Measurements from ENCODE around the gene VDR.

Gene VDR

GRCh38 chr12:47941475-47941780 is 36.6 kb upstream of the VDR start:
- H3K4me3 ChIP-seq (ENCODE audit: low read depth, low read length): no peak overlapping the region
- no peak for DNase-seq (ENCODE audit: low read depth)
- TF ChIP-seq, protein P1, sequence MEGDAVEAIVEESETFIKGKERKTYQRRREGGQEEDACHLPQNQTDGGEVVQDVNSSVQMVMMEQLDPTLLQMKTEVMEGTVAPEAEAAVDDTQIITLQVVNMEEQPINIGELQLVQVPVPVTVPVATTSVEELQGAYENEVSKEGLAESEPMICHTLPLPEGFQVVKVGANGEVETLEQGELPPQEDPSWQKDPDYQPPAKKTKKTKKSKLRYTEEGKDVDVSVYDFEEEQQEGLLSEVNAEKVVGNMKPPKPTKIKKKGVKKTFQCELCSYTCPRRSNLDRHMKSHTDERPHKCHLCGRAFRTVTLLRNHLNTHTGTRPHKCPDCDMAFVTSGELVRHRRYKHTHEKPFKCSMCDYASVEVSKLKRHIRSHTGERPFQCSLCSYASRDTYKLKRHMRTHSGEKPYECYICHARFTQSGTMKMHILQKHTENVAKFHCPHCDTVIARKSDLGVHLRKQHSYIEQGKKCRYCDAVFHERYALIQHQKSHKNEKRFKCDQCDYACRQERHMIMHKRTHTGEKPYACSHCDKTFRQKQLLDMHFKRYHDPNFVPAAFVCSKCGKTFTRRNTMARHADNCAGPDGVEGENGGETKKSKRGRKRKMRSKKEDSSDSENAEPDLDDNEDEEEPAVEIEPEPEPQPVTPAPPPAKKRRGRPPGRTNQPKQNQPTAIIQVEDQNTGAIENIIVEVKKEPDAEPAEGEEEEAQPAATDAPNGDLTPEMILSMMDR (IDR thresholded peaks at IDR 0.05; ENCODE audit: insufficient read depth, low read depth, low read length, missing control alignments): no peak

- no peak overlapping the region for H3K4me3 ChIP-seq (ENCODE audit: low read depth, low read length)
- DNase-seq (ENCODE audit: low read depth): no peak
- TF ChIP-seq, protein P1 (IDR thresholded peaks at IDR 0.05; ENCODE audit: insufficient read depth, low read depth, low read length, missing control alignments): no peak
These were observed 36.1 kb upstream of the VDR start for GRCh38 chr12:47940773-47941474.

- TF ChIP-seq, protein P1 (IDR thresholded peaks at IDR 0.05; ENCODE audit: insufficient read depth, low read depth, low read length, missing control alignments): no peak
- DNase-seq (ENCODE audit: low read depth): no peak
- H3K4me3 ChIP-seq (ENCODE audit: low read depth, low read length): no peak overlapping the region
These were observed 34.3 kb upstream of the VDR start for GRCh38 chr12:47939009-47939601.

DNA sequence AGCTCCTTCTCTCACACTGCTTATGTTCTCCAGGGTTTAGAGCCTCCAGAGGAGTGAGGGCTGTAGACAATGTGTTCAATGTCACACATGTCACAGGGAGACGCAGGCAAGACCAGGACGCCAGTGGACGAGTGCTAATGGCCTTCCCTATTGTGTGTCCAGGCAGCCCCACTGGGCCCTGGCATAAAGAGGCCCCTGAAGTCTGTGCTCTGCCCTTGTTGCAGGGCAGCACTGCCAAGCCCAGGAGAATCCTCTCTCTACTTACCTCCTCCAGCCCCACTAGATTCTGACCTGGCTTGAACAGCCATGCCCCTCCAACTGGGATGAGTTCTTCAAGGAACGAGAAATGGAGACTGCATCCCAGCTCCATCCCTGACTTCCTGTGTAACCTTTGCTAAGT is 33.8 kb upstream of the VDR start:
- no peak overlapping the region for H3K4me3 ChIP-seq (ENCODE audit: low read depth, low read length)
- TF ChIP-seq, protein P1 (IDR thresholded peaks at IDR 0.05; ENCODE audit: insufficient read depth, low read depth, low read length, missing control alignments): no peak
- no peak for DNase-seq (ENCODE audit: low read depth)

DNA sequence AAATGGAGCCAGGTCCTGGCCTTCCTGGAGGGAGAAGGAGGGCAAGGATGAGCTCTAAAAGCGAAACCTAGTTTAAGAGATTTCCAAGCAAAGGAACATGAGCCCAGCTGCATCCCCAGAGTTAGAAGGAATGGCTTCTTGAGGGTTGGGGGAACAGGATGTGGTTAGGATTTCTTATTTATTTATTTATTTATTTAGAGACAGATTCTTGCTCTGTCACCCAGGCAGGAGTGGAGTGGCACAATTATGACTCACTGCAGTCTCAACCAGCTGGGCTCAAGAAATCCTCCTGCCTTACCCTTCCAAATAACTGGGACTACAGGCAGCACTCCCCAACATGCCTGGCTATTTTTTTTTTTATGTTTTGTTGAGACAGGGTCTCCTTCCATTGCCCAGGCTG is 33.3 kb upstream of the VDR start:
- TF ChIP-seq, protein P1 (IDR thresholded peaks at IDR 0.05; ENCODE audit: insufficient read depth, low read depth, low read length, missing control alignments): no peak
- no peak for DNase-seq (ENCODE audit: low read depth)
- no peak overlapping the region for H3K4me3 ChIP-seq (ENCODE audit: low read depth, low read length)

DNA sequence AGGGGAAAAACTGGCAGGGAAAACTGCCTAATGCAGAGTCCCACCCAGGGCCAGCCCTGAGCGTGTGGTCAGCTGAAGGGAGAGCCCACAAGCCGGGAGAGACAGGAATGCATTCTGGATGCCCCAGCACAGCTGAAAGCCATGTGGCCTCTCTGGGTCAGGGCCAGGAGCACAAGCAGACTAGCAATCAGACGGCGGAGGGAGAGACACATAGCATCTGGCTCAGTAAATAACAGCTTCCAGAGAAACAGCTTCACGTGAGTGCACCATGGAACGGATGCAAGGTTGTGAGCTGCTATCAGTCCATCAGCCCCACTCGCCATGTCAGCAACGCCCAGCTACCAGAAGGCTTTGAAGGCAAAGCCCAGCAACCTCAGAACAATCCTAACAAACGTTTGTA is 30.4 kb upstream of the VDR start:
- no peak for DNase-seq (ENCODE audit: low read depth)
- TF ChIP-seq, protein P1 (IDR thresholded peaks at IDR 0.05; ENCODE audit: insufficient read depth, low read depth, low read length, missing control alignments): no peak
- no peak overlapping the region for H3K4me3 ChIP-seq (ENCODE audit: low read depth, low read length)

DNA sequence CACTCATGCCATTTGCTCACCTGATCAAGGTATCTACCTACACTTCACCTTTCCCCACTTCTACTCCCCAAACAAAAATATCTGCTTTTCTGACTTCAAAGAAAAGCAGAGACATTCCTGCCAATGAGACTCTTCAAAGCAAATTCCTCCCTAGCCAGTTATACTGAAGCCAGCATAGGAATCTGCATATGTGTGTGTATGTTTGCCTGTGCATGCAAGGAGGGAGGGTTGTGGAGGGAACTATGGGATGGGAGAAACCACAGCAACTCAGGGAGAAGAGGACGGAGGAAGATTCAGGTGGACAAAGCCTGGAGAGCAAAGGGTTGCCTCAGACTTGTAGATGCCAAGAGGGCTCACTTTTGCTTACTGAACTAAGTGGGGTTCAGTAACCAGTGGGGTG is 26.4 kb upstream of the VDR start:
- TF ChIP-seq, protein P1 (IDR thresholded peaks at IDR 0.05; ENCODE audit: insufficient read depth, low read depth, low read length, missing control alignments): no peak
- H3K4me3 ChIP-seq (ENCODE audit: low read depth, low read length): no peak overlapping the region
- no peak for DNase-seq (ENCODE audit: low read depth)

All from GM12865 (cell line).